Astrocyte (in vitro differentiated cells and primary cell): ENCODE data around the gene AGXT.

Experiments
- CTCF ChIP-seq: IDR thresholded peaks from 2 replicates; pipeline ENCODE4 v1.5.1; 2011; ENCODE audit warnings: low read depth, mild to moderate bottlenecking, inconsistent platforms, low read length, moderate library complexity; ENCODE audit not compliant: insufficient read depth
- EZH2 ChIP-seq: IDR thresholded peaks from 2 replicates; pipeline ENCODE4 v1.6.1; 2012; ENCODE audit warnings: mild to moderate bottlenecking, low read length, inconsistent platforms; ENCODE audit not compliant: insufficient read depth

DNA sequence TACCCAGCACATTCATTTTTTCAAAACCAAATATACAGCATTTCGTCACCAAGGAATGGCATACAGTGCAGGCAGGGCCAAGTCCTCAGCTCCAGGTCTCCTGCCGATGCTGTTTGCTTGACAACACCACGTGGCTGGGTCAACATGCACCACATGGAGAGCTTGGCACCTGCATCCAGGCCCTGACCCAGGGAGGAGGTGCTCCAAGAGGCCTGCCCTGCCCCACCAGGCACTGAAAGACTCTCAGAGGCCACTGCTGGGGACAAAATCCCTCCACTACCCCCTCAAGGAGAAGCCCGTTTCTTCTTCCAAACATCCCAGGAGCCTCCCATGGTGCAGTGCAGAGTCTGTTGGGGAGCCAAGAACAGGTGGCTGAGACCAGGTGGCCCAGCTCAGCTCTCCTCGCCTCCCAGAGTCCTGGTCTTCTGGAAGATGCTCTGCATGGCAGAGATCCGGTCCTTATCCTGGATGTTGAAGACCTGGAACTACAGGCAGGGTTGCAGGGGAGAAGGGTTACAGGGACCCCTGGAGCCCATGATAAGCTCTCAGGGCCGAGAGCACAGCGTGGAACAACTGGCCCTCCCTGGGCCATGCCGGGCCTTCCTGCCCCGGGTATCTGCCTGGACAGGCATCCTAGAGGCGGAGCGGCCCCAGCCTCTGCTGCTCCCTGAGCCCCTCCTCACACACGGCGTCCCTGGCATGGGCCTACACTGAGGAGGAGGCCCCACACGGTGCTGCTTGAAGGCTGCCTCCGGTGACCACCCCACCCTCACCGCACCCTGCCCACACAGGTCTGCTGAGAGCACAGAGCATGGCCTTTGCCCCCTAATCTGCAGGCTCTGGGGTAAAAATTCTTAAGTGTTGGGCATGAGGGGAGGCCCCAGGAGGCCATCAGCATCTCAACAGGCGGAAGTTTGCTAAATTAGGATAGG is 18.3 kb downstream of the AGXT start:
- TF ChIP-seq EZH2 (no peak), CTCF (no peak)
